Measurements from ENCODE around the gene ADAM12.

Gene ADAM12

DNA sequence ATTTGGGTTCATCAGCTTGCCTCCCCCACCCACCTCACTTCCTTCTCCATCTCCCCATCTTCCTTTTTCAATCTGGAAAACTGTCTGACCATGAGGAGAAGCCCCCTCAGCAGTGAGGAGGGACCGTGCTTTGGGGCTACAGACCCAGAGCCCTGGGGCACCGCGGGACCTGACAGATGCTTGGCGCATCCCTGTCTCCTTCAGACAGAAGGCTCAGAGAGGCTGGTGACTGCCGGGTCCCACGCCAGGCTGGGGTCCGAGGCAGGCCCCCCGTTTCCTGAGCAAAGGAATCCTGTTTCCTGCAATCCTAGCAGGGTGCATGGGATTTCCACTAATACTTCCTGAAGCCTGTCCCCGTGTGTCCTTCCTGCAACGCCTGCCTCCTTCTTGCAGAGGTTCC lies 344.9 kb downstream of the ADAM12 start:
- H3K79me2 ChIP-seq (ENCODE audit: control insufficient read depth, low read length): no peaks in the 10 kb centered on the region
- no peak overlapping the region for H3K4me3 ChIP-seq (ENCODE audit: low read length)
- H3F3A ChIP-seq (ENCODE audit: control insufficient read depth, insufficient read depth): no peaks in the 10 kb centered on the region
- peaks cover 17% of the 10 kb centered on the region for H3K4me1 ChIP-seq (ENCODE audit: control insufficient read depth, low read length)
- no peaks in the 10 kb centered on the region for H4K20me1 ChIP-seq (ENCODE audit: control insufficient read depth, insufficient read depth, low read depth, low read length)
- TF ChIP-seq EZH2phosphoT487 (IDR thresholded peaks at IDR 0.05; ENCODE audit: borderline replicate concordance, low read length): no peak
- H3K9me3 ChIP-seq (ENCODE audit: control insufficient read depth, insufficient read depth, low read length): no peaks in the 10 kb centered on the region
- no peaks in the 10 kb centered on the region for H3K27me3 ChIP-seq (ENCODE audit: control insufficient read depth, low read length)
- H3K4me2 ChIP-seq (ENCODE audit: low read length): no peak overlapping the region
- H3K9me2 ChIP-seq (replicated peaks; ENCODE audit: control insufficient read depth, low read length): no peaks in the 10 kb centered on the region
- H3K27ac ChIP-seq (ENCODE audit: low read depth, low read length): no peak overlapping the region
- H3K36me3 ChIP-seq (ENCODE audit: control insufficient read depth, low read length): no peaks in the 10 kb centered on the region

DNA sequence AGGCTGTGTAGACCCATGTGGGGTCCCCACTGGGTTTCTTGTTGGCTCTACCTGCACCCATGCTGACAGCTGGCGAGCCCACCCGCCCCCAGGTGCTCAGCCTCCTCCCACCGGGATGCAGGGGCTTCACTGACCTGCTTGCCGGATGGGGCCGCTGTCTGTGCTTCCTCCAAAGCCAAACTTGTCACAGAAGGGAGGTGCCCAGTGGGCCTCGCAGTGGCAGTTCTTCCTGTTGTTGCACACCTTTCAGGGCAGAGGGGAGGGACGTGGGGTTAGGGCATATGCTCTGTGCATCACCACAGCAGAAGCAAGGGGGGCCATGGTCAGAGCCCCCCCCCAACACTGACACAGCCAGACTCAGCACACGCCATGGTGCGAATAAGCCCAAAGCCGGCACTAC lies 345.4 kb downstream of the ADAM12 start:
- Histone ChIP-seq H3K4me3 (ENCODE audit: low read length) (no peak overlapping the region), H3K36me3 (ENCODE audit: control insufficient read depth, low read length) (no peaks in the 10 kb centered on the region), H3F3A (ENCODE audit: control insufficient read depth, insufficient read depth) (no peaks in the 10 kb centered on the region), H3K9me3 (ENCODE audit: control insufficient read depth, insufficient read depth, low read length) (no peaks in the 10 kb centered on the region), H3K27ac (ENCODE audit: low read depth, low read length) (no peak overlapping the region), H3K4me2 (ENCODE audit: low read length) (no peak overlapping the region), H3K27me3 (ENCODE audit: control insufficient read depth, low read length) (no peaks in the 10 kb centered on the region), H3K4me1 (ENCODE audit: control insufficient read depth, low read length) (peaks cover 17% of the 10 kb centered on the region), H3K9me2 (replicated peaks; ENCODE audit: control insufficient read depth, low read length) (no peaks in the 10 kb centered on the region), H3K79me2 (ENCODE audit: control insufficient read depth, low read length) (no peaks in the 10 kb centered on the region), H4K20me1 (ENCODE audit: control insufficient read depth, insufficient read depth, low read depth, low read length) (no peaks in the 10 kb centered on the region)
- TF ChIP-seq, protein P1, sequence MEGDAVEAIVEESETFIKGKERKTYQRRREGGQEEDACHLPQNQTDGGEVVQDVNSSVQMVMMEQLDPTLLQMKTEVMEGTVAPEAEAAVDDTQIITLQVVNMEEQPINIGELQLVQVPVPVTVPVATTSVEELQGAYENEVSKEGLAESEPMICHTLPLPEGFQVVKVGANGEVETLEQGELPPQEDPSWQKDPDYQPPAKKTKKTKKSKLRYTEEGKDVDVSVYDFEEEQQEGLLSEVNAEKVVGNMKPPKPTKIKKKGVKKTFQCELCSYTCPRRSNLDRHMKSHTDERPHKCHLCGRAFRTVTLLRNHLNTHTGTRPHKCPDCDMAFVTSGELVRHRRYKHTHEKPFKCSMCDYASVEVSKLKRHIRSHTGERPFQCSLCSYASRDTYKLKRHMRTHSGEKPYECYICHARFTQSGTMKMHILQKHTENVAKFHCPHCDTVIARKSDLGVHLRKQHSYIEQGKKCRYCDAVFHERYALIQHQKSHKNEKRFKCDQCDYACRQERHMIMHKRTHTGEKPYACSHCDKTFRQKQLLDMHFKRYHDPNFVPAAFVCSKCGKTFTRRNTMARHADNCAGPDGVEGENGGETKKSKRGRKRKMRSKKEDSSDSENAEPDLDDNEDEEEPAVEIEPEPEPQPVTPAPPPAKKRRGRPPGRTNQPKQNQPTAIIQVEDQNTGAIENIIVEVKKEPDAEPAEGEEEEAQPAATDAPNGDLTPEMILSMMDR (IDR thresholded peaks at IDR 0.05; ENCODE audit: low read depth, low read length, poor library complexity, severe bottlenecking): no peak
- no peak for TF ChIP-seq EZH2phosphoT487 (IDR thresholded peaks at IDR 0.05; ENCODE audit: borderline replicate concordance, low read length)

- Histone ChIP-seq H3K36me3 (ENCODE audit: control insufficient read depth, low read length) (no peaks in the 10 kb centered on the region), H4K20me1 (ENCODE audit: control insufficient read depth, insufficient read depth, low read depth, low read length) (no peaks in the 10 kb centered on the region), H3K9me2 (replicated peaks; ENCODE audit: control insufficient read depth, low read length) (no peaks in the 10 kb centered on the region), H3K27me3 (ENCODE audit: control insufficient read depth, low read length) (no peaks in the 10 kb centered on the region), H3K4me2 (ENCODE audit: low read length) (peak overlapping the region; percentile 63), H3K4me1 (ENCODE audit: control insufficient read depth, low read length) (peaks cover 17% of the 10 kb centered on the region), H3K4me3 (ENCODE audit: low read length) (peak overlapping the region; percentile 51), H3F3A (ENCODE audit: control insufficient read depth, insufficient read depth) (no peaks in the 10 kb centered on the region), H3K27ac (ENCODE audit: low read depth, low read length) (no peak overlapping the region), H3K79me2 (ENCODE audit: control insufficient read depth, low read length) (no peaks in the 10 kb centered on the region), H3K9me3 (ENCODE audit: control insufficient read depth, insufficient read depth, low read length) (no peaks in the 10 kb centered on the region)
- no peak for TF ChIP-seq EZH2phosphoT487 (IDR thresholded peaks at IDR 0.05; ENCODE audit: borderline replicate concordance, low read length)
- TF ChIP-seq, protein P1 (IDR thresholded peaks at IDR 0.05; ENCODE audit: low read depth, low read length, poor library complexity, severe bottlenecking): no peak
These were observed 345.9 kb downstream of the ADAM12 start for GRCh38 chr10:126042354-126042753.

GRCh38 chr10:126041804-126042231 lies 346.5 kb downstream of the ADAM12 start:
- no peaks in the 10 kb centered on the region for H3K79me2 ChIP-seq (ENCODE audit: control insufficient read depth, low read length)
- H3F3A ChIP-seq (ENCODE audit: control insufficient read depth, insufficient read depth): no peaks in the 10 kb centered on the region
- no peak overlapping the region for H3K27ac ChIP-seq (ENCODE audit: low read depth, low read length)
- H3K27me3 ChIP-seq (ENCODE audit: control insufficient read depth, low read length): 0 out of 2 replicates have a peak, but pooled peaks cover under 1% of the 10 kb centered on the region
- no peaks in the 10 kb centered on the region for H3K36me3 ChIP-seq (ENCODE audit: control insufficient read depth, low read length)
- H4K20me1 ChIP-seq (ENCODE audit: control insufficient read depth, insufficient read depth, low read depth, low read length): no peaks in the 10 kb centered on the region
- H3K4me2 ChIP-seq (ENCODE audit: low read length): peak overlapping the region; percentile 63
- H3K4me3 ChIP-seq (ENCODE audit: low read length): peak overlapping the region; percentile 51
- peaks cover 17% of the 10 kb centered on the region for H3K4me1 ChIP-seq (ENCODE audit: control insufficient read depth, low read length)
- no peaks in the 10 kb centered on the region for H3K9me3 ChIP-seq (ENCODE audit: control insufficient read depth, insufficient read depth, low read length)
- no peaks in the 10 kb centered on the region for H3K9me2 ChIP-seq (replicated peaks; ENCODE audit: control insufficient read depth, low read length)
- TF ChIP-seq, protein P1 (IDR thresholded peaks at IDR 0.05; ENCODE audit: low read depth, low read length, poor library complexity, severe bottlenecking): no peak
- no peak for TF ChIP-seq EZH2phosphoT487 (IDR thresholded peaks at IDR 0.05; ENCODE audit: borderline replicate concordance, low read length)

Measured in DOHH2 (cell line).